GM21825 (cell line): ENCODE results near the gene MECP2.

Experiments
- ATAC-seq: cut with Tn5 transposase; IDR thresholded peaks from one replicate; pipeline ENCODE4 v1.9.1; 2021; ENCODE audit warnings: mild to moderate bottlenecking, moderate library complexity; ENCODE audit not compliant: unreplicated experiment

The MECP2 gene

DNA sequence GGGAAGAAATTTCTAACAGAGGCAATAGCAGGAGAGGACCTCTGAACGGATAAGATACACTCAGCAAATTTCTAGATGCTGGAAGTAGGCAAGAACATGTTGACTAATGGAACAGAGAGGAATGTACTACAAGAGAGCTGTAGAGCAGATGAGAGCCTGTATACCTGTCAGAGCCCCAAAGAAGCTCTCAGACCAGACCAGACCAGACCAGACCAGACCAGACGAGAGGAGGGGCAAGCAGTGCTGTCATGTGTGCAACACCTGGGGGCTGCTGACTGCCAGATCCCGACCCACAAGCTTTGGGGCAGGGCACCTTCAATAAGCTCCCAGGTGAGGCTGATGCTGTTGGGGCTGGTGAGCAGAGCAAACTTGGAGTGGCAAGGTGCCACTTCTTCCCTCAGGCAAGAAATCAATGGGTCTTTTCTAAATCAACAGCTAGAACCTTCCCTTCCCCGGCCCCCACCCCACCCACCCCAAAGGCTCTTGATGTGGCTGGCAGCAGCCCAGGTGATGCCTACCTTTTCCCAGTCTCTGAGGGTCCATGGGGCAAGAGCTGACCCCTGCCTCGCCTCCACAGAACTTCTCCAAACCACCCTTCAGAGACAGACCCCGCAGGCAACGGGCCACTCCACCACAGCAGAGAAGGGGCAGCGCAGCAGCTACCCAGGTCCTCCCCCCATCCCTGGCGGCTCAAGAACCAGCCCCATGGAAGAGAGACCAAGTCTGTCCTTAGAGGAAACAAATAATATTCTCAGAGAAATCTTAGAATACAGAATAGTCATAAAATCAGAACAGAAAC is 32.7 kb downstream of the MECP2 start:
- ATAC-seq = no peak

DNA sequence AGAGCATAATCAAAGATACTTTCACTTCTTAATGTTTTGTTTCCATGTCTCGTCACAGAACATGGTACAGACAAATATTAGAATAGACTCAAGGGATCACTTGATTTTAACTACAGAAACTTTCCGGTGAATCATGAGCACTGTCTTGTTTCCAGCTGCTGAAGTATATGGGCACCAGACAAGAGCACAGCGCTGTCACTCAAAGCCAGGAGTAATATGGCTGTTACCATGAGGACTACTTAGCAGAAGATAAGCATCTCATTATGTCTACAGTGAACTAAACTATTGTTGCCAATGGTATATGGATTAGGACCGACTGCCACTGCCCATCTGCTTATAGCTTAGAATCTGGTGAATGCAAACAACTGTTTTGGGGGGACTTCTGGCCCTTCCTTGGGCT is 34.3 kb downstream of the MECP2 start:
- no peak for ATAC-seq

DNA sequence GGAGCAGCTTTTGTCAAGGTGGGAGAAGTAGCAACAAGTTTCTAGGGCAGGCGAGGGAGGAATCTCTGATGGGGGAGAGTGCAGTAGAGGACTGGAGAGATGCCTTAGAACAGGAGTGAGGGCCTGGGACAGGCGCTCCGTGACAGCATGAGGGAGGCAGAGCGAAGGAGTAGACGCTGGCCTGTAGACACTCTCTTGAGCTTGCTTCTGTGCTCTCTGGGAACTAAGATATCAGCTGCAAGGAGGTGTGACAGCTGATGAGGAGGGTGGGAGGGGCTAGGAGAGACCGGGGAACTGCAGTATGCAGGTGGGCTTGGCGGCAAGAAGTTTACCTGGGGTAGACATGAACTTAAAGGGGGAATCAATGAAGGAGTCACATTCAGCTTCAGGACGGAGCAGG is 35.7 kb downstream of the MECP2 start:
- ATAC-seq = no peak

DNA sequence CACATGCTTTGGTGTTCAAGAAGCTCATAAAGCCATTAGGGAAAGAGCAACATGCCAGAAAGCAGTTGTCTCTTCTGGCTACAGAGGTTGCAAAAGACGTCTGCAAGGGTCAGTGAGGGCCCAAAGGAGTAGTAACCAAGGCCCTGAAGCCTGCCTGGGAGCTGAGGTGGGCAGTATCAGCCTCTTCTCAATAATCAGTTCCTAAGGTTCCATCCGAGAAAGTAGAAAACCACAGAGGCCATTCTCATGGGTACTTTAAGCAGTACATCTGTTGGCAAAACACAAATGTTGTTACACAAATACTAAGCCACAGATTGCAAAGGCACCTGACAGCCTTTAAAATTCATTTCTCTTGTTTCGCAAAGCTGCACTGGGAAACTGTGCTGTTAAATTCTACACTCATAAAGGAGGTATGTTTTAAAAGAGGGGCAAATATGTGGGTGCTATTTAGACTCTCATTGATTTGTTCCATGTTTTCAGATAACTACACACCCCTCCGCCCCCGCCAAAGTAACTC is 37.7 kb downstream of the MECP2 start:
- ATAC-seq = no peak

DNA sequence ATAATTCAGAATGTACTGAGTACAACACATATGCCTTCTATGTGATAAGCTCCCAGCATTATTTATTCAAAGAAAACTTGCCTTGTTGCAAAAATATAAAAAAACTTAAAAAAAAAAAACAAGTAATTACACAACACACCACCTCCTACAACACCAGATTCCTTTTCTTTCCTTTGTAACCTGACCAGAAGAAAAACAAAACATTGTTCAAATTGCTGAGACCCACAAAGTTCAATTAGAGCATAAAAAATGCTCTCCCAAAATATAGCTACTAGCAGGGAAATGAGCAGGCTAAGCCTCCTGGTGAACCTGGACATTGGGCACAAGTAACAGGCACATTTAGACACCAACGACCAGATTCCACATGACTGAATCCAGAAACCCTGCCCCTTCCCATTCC is 38.3 kb downstream of the MECP2 start:
- ATAC-seq = no peak

DNA sequence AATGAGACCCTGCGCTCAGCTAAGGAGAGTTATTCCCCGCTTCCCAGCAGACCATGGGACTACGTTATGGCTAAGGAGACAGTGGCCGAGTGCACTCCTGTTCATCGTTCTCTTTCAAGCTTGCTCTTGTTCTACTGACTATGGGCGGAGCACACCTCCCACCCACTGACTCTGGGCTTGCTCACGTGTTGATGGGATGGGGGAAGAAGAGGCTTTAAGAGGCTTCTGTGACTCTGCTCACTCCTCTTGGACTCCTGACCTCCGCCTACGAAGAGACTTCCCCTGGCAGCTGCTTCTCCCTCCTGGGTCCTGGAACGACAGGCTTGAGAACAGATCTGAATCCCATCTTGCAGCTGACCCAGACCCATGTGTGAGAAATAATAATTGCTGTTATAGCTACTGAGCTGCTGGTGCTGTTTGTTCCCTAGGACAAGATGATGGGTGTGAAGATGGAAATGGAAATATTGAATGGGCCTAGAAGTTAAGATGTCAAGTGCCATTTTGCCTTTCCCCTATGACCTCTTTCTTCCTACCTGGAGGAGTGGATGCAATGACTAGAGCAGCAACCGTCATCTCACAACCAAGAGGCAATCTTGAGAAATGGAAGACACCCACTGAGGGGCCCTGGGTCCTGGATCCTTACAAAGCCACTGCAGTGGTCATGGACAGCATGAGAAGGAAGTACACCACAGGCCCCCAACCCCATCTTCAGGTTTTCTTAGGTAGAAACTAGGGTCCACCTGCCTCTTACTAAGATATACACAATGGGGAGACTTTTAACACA is 39.1 kb downstream of the MECP2 start:
- no peak for ATAC-seq

DNA sequence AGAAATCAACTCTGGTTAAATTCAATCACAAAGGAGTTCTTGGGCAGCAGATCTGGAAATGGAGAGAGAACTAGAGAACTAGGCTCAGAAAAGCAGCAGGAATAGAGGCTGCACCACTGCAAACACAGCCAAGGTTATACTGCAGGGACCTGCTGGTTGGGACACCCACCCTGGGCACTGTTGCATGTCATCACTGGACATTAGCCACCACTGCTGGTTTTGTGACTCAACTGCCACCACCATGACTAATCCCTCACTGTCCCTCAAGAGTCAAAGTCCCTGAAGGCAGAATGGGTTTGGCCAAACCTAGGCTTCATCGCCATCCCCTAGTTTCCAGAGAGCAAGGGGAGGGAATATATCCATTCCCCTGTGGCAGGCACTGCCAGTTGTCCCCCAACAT is 39.7 kb downstream of the MECP2 start:
- ATAC-seq = no peak

DNA sequence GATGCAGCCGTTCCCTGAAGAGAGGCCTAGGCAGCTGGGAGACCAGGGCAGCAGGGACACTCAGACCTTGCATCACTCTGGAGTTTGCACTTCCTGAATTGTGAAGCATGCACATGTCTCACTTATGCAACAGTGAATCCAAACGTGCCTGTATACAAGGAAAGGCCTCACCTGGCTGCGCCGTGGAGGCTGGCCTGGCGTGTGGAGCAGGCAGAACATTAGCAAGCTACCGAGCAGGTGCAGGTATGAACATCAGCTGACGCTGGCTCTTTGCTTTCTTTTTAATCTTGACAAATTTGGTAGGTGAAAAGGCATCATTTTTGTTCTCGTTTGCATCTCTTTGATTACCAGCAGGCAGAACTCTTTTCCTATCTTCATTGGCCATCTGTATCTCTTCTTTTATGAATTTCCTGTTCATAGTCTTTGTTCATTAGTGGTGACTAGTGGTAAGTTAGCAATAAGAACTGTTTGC is 40.7 kb downstream of the MECP2 start:
- ATAC-seq = no peak

DNA sequence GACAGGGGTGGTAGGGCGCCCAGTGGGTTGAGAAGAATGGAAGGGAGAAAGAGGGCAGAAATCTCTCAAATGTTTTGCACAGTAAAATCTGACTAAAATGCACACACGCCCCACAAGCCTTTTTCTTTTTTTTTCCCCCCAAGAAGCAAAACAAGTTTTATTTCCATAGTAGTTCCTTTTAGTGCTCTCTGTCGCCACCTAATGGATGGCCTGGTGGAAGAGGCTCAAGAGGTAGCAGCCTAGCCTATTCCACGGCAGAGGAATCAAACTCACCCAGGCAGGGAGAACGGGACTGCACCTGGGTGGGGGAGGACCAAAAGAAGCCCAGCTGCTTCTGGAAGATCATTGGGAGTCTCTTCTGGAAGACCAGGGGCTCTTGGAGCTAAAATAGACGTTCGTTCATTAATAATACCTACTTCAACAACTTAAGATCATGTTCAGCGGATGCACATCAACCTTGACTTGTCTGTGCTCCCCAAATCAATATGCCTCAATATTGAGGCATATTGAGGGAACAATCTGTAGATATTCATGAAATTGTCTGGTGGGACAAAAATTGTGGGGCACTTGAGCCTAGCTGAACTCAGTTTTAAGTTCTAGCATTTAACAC is 46.2 kb downstream of the MECP2 start:
- ATAC-seq = no peak

DNA sequence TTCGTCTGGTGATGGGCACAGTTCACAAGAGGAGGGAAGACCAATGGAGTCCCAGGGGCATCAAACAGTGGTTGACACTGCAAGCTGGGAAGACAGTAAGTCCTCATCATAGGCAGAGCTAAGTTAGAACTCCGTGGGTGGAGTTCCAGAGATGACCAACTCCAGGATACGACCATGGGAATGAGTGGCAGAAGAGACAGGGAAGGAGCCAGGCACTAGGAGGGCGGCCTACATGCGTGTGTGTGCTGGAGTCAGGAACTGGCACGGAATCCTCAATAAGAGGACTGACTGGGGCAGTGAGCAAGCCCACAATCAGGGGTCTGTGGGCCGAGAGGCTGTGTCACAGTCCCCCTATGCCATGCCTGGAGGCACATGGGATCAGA is 47.4 kb downstream of the MECP2 start:
- no peak for ATAC-seq

DNA sequence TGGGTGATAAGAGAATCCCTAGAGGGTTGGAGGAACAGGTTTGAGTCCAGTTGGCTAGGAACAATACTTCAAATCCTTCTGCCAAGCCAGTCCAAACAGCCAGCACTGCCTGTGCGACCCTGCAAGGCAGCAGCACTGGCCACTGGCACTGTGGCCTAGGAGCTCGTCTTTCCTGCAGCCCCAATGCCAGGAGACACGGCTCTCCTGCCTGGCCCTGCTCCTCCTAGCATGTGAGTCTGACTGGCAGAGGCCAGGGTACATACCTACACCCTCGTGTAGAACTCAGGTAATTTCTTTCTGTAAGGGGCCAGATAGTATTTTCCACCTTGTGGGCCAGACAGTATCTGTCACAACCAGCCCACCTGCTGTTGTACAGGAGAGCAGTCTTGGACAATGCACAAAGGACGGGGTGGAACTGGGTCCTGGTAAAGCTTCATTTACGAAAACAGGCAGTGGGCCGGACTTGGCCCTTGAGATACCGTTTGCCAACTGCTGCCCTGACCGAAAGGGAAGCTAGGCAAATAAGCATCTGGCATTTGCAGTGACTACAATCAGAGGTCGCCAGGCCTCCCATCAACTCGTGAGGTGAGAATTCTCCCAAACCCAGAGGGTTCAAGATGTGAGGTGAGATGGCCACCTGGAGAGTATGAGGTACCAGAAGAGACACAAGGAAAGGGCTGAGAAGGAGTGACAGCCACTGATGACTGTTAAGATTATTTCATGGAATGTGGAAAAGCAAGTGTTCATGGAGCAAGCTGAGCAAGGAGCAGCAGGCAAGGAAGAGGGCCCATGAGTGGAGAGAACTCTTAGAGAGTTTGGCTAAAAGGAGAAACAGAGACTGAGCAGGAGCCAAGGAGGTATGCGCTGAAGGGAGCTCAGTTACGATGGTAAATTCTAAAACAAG is 48.1 kb downstream of the MECP2 start:
- ATAC-seq = no peak

DNA sequence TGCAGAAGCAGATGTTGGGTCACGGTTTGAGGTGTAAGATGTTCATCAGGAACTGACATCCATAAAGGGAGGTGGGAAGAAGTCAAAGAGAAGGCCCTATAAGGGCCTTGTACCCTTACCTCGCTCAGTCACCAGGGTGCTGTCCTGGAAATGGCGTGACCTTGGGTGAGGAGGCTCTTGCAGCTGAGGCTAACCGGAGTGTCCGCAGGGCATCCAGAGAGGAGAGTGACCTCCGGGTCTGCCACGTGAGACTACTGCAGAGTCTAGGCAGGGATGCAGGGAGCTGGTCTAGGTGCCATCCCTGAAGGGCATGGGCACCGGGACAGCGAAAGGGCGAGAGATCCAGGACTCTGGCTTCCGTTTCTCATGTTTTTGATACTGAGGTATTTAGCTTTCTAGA is 49.1 kb downstream of the MECP2 start:
- ATAC-seq = no peak

DNA sequence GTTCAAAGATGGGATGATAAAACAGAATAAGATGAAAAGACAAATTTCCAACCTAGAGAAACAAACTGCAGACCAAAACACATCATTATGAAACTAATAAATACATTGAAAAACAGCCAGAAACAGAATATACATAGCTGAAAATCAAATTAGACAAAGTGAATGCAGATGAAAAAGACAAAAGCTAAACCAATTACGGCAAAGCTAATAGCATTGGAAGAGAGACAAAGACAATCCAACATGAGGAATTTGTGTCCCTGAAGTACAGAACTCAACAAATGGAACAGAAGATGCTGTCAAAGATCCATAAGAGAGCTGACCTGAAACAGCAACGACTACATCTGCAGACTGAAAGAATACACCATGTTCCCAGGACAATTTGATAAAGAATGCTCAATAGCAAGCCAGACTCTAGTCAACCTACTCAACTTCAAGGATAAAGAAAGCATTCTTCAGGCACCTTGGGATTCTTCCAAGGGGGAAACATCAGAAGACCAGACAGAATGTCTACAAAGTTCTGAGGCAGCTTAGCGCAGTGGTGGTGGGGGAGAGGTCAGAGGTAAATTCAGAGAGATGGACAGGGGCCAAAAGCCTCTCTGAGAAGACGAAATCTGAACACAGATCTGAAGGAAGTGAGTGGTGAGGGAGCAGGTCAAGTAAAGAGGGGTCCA is 50.4 kb downstream of the MECP2 start:
- ATAC-seq = no peak

DNA sequence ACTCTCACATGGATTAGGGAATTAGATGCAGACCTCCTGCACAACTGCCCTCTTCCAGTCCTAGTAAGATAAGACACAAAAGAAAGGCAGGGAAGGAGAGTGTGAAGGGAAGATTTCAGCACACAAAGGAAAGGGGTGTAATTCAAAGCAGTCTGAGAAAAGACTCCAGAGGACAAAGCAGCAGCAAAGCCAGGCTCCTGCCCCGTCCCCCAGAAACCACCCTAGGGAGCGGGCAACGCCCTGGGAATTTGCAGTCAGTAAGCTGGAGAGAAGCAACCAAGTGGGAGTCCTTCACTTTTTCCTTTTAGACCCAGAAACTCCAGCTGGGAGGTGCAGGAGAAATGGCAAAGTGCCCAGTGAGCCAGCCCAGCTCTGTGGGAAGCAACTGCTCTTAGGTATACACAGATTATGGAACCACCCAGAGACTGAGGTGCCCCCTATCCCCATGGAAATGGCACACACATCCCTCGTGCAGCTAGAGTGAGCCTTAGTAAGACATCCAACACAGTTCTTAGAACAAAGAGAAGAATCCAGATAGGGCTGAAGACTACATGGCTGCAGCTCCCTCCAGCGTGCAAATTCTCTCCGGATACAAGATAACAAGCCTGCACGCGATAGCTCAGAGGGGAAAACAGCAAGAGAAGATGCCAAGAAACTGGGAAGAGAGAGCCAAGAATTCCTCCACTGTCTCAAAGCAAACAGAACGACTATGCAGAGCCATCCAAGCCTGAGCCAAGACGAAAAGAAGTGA is 51.3 kb downstream of the MECP2 start:
- ATAC-seq = no peak

DNA sequence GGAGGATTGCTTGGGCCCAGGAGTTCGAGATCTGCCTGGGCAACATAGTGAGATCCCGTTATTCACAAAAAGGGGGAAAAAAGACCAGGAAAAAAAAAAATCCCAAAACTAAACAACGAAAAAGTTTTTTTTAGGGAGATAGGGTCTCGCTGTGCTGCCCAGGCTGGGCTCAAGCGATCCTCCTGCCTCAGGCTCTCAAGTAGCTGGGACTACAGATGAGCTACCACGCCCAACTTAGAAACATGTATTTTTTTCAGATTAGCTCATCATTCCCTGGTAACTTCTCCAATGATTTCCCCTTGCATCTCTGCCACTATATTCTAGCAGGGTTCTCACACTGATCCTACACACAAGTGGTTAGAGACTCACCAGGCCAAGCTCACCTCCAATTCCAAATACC is 53.4 kb downstream of the MECP2 start:
- ATAC-seq = no peak

DNA sequence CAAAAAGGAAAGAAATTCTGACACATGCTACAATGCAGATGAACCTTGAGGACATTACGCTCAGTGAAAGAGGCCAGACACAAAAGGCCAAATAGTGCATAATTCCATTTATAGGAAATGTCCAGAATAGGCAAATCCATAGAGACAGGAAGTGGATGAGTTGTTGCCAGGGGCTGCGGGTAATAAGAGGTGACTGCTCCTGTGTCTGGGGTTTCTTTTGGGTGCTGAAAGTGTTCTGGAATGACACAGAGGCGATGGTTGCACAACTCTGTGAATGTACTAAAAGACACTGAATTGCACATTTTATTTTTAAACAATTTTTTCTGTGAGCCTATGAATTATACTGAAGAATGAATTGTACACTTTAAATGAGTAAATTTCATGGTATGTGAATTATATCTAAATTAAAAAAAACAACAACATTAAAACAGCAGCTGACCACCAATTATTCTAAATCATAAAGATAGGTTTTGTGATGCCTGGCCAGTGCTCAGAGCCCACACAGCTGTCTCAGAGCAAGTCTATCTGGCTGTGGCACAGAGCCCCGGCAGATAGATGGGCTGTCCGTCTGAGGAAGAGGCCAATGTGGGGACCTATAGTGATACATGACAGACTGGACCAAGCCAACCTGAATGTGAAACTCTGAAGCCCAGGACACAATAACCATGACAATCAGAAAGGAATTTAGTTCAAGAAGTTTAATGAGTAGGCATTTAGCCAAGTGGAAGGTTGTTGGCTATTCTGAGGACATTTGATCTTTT is 54.3 kb downstream of the MECP2 start:
- ATAC-seq = no peak

DNA sequence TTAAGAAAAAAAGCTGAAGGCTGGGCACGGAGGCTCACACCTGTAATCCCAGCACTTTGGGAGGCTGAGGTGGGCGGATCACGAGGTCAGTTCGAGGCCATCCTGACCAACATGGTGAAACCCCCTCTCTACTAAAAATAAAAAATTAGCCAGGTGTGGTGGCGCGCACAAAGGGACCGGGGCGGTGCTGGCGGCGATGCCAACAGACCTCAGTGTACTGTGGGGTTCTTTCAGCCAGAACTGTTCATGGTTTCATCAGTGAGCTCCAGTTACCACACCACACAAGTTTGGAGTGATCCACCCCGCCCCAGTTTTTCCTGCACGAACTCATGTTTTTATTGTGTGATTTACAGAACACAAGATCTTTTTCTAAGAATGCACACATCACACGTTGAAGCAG is 56.7 kb downstream of the MECP2 start:
- no peak for ATAC-seq

DNA sequence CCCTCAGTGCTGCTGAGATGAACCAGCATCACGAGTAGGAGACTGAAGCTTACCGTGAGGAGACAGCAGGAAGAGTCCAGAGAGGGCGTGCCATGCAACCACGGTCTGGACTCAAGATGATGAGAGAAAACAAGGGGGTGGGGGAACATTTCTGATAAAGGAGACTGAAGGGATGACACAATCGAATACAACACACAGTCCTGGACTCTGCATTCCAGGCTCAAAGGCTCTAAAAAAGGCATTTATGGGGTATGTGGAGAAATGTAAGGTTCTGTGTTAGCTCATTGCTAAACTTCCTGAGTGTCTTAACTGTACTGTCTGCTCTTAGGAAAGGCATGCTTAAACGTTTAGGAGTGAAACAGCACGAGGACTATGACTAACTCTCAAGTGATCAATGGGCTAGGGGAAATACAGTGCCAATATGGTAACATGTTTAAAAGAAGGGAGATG is 57.2 kb downstream of the MECP2 start:
- ATAC-seq = no peak

DNA sequence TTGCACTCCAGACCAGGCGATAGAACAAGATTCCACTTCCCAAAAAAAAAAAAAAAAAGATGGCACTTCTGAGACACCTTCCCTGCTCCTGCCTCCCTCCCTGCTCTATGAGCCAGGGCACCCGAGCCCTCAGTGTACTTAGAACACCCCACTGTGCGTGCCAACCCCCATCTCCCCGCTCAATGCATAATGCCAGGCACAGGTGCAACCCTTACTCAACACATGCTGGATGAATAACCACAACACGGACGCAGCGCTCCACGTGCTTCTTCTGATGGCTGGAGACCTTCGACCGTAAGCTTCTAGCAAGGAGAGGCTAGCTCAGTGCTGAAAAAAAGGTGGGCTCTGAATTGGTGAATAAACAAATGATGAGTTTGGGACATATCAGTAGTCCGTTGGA is 57.9 kb downstream of the MECP2 start:
- ATAC-seq = no peak
